GM12801 (cell line): Measurements from ENCODE around the gene RBM34.

Source experiments
- CTCF ChIP-seq: IDR thresholded peaks from one replicate; pipeline ENCODE4 v1.5.1; 2011; ENCODE audit warnings: control low read depth; ENCODE audit not compliant: insufficient read length; ENCODE audit errors: extremely low read depth

Gene RBM34

GRCh38 chr1:235090406-235091069 lies 70.5 kb downstream of the RBM34 start:
- no peak for TF ChIP-seq CTCF

DNA sequence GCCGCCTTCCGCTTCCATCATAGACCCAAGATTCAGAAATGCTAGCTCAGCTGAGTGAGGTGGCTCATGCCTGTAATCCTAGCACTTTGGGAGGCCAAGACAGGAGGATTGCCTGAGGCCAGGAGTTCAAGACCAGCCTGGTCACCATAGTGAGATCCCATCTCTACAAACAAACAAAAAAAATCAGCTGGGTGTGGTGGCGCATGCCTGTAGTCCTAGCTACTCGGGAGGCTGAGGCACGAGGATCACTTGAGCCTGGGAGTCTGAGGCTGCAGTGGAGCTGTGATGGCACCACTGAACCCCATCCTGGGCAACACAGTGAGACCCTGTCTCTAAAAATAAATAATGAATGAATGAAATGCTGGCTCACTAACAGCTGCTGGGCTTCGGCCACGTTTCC lies 72.1 kb downstream of the RBM34 start:
- no peak for TF ChIP-seq CTCF

DNA sequence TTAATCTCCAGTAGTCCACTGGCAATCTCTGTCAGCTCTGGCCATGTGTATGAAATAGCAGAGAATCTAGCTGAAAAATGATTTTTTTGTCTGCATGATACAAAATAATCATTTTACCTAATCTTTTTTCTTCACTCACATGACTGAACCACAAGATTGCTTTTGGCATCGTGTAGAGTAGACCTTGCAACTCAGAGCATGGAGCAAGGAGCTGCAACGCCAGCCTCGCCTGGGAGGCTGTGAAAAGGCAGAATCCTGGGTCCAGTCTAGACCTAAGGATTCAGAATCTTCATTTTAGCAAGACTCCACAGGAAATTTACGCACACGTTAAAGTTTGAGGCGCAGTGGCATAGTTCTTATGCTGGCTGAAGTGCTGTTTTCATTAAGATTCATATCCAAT lies 72.6 kb downstream of the RBM34 start:
- TF ChIP-seq CTCF, result no peak

GRCh38 chr1:235087906-235088305 lies 73.1 kb downstream of the RBM34 start:
- TF ChIP-seq CTCF, result no peak
